NOMO-1 (cell line): Measurements from ENCODE around the gene ELF2.
A peak's percentile ranks its signal among the peaks of the same experiment; 100 is the strongest.
"Not testable (repeated sequence)": the region's sequence is repeated elsewhere in the genome, so short reads cannot be mapped to it uniquely, and the experiment has no call there.

Experiments used
- DNase-seq, 2 experiments: peaks; one replicate each; lab custom pipeline; 2025; ENCODE audit not compliant: unreplicated experiment in 2 of 2; lab: John Stamatoyannopoulos, UW

The ELF2 gene

GRCh38 chr4:139144911-139145551 lies 32.0 kb downstream of the ELF2 start:
- DNase-seq = no peak

DNA sequence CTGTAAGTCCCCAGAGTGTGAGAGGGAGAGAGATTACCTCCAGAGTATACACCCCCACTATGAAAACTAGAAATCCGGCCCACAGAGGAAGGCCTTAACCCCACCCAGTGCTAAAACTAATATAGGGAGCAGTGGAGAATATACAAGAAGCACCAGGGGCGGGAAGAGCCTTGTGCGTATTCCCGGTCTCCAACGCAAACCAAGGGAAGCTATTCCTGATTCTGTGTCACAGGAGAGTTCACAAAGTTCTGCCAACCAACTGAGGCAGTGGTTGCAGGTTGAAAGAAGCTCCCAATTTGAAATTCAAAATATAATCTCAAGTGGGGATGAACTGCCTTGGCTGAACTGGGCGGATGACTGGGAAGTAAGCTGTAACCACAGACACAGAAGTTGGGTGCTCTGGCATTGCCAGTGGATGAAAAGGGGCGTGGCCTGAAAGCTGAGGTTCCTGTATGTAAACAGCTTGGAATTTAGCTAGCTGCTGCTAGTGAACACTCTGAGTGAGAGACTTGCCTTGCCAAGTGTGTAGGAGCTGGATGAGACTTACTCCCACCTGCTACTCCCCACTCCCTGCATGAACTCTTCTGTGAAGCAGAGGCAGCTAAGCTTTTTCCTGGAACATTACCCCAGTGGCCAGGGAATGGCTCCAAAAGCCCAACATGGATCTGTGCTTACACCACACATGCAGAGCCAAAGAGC lies 32.7 kb downstream of the ELF2 start:
- DNase-seq = peak; percentile 3 to 13

- no peak for DNase-seq
Observed at GRCh38 chr4:139142980-139143379, 34.0 kb downstream of the ELF2 start.

DNA sequence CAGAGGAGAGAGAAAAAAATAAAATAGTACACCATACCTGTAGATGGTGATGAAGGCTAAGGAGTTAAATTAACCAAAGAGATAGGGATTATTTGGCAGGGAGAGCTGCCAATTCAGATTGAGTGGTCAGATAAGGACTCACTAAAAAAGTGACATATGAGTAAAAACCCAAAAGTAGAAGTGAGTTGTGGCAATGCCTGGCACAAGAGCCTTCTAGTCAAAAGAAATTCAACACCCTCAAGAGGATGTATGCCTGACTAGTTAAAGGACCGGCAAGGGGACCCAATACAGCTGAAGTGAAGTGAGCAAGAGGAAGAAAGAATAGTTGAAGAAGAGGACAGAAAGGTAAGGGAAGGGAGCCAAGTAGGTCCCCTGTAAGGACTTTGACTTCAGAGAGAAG lies 34.9 kb downstream of the ELF2 start:
- no peak for DNase-seq

DNA sequence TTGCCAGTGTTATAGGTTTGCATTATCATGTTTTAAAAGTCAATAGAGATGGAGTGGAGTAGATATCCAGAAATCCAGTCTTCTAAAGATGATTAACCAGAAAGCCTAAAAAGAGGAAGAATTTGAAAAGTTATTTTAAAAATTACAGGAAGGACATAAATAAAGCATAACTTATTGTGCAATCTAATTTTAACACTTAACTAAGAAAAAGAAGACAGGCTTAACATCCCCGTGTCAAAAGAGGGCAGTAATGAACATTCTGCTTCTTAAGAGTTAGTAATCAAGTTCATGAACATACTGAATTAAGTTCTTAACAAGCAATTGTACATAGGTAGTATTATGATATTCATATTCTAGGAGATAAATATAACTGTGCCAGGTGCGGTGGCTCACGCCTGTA lies 39.3 kb downstream of the ELF2 start:
- DNase-seq = peak; percentile 29 to 89

DNA sequence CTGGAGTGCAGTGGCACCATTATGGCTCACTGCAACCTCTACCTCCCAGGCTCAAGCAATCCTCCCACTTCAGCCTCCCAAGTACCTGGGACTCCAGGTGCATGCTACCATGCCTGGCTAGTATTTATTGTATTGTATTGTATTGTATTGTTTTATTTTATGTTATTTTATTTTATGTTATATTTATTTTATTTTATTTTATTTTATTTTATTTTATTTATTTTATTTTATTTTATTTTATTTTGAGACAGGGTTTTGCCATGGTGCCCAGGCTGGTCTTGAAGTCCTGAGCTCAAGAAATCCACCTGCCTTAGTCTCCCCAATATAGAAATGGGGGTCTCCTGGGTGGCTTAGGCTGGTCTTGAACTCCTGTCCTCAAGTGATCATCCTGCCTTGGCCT lies 42.6 kb downstream of the ELF2 start:
- DNase-seq = no peak

- no peak for DNase-seq
Observed at GRCh38 chr4:139131209-139131870, 45.7 kb downstream of the ELF2 start.

DNA sequence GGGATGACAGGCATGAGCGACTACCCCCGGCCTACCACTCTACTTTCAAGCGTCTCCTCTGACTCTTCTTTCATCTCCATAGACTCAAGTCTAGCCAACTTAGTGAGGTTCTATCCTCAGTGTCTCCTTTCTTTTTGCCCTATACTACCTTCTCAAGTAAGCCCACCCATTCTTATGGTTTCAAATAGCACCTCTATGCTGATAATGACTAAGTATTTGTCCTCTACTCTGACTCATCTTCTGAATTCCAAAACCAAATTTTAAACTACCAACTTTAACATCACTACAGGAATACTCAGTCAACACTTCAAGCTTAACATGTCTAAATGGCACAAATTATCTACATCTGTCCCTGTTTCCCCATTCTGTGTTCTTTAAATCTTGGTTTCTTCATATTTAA lies 47.8 kb downstream of the ELF2 start:
- no peak for DNase-seq

- DNase-seq = no peak
Observed at GRCh38 chr4:139126898-139127297, 50.1 kb downstream of the ELF2 start.

GRCh38 chr4:139123910-139124309 lies 53.1 kb downstream of the ELF2 start:
- DNase-seq = no peak

DNA sequence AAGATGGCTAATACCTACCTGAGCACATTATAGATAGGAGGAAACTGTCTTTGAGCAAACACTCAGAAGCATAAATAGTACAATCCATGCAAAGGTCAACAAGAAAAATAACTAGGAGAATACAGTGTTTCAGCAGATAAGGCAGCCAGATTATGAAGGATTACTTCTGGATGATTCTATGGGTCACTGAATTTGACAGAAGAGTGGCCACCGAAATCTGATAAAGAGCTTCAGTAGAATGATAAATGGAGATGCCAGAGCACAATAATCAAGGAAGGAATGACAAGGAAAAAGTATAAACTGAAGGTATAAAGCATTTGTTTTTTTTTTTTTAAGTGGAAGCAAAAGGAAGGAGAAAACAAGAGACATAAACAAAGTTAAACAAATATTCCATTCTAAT lies 58.7 kb downstream of the ELF2 start:
- DNase-seq = no peak

DNA sequence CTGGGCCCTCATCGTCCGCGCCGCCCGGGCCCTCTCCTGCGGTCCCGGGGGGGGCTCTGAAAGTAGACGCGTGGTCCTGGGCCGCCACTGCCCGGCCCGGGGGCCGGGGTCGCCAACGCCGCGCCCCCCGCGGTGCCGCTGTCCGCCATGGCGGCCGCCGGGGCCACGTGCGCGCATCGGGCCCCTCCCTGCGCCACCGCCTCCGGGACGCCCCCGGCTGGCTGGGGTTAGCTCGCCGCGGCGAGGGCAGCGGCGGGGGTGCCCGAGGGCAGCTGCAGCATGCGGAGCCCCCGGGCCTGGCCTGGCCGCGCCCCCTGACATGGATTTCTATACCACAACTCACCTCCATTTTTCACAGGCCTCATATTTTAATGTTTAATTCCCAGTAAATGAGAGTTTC lies 61.8 kb downstream of the ELF2 start:
- no peak for DNase-seq

- DNase-seq = not testable (repeated sequence)
Observed at GRCh38 chr4:139114795-139115194, 62.2 kb downstream of the ELF2 start.

GRCh38 chr4:139112650-139113049 lies 64.4 kb downstream of the ELF2 start:
- DNase-seq = no peak

- DNase-seq = no peak
Observed at GRCh38 chr4:139108567-139109128, 68.4 kb downstream of the ELF2 start.

DNA sequence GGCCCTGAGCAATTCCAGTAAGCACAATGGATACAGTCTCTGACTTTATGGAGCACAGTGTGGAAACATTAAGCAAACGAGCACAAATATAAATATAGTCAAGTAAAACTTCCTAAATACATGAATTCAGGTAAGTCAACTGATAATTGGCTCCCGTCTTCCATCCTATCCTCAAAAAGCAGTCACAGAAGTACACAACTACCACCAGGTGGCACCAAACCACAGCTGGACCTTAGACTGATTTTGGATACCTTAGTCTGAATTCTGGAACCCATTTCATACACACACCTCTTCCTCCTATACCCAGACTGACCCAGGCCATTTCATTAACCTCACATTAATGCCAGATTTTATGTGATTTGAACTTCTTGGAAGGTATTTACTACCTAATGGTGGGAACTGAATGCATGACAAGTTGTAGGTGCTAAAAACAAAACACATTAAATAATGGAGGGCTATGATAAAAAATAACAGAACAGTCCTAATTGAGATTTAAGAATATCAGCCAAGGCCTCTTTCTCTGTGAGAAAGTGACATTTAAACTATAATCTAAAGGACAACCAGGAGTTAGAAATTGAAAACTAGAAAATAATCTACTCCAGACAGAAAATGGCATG lies 77.5 kb downstream of the ELF2 start:
- DNase-seq = peak; percentile 15 to 74

- DNase-seq = no peak
Observed at GRCh38 chr4:139092271-139092670, 84.7 kb downstream of the ELF2 start.

- DNase-seq = peak in 1 of 2 experiments; percentile 1
Observed at GRCh38 chr4:139085141-139085540, 91.9 kb downstream of the ELF2 start.

- DNase-seq = no peak
Observed at GRCh38 chr4:139084804-139085093, 92.3 kb downstream of the ELF2 start.

DNA sequence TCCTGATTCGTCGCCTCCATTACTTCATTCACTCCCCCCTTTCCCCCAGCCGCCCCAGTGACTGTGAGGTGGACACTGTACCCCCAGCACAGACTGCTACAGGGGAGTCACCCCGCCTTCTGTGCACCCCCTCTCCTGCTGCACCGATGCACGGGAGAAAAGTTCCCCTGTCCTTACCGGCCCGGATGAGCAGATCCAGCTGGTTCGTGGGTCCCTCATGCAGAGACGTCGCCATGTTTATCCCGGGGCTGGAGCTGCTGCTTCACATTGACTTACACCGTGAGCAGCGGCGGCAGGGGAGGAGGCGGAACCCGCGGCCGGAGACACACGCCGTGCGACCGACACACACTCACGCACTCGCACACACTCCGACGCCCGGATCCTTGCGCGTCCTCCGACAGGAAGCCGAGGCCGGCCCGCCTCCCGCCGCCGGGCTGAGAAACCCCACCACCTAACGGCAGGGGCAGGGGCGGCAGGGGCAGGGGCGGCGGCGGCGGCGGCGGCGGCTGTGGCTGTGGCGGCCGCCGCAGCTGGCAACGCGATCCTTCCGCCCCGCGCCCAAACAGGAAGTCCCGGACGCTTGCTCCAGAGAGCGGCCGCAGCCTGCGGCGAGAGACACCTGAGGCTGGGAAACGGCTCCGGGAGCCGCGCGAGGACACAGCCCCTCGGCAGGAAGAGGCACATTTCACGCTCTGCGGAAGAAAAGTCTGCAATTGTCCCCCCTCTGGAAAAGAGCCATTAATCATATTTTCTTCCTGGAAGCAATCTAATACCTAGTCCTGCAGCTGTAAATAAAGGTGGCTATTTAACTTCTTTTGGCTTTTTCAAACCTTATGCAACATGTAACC lies 92.8 kb downstream of the ELF2 start:
- peak; percentile 76 to 79 for DNase-seq

- DNase-seq = peak; percentile 51 to 64
Observed at GRCh38 chr4:139083607-139083955, 93.4 kb downstream of the ELF2 start.
